Cortex of kidney (tissue), 1 donor: Measurements from ENCODE around the gene LCMT2.

Source experiments
- DNase-seq: peaks from one replicate; lab custom pipeline; 2025; lab: John Stamatoyannopoulos, UW

LCMT2 gene, protein sequence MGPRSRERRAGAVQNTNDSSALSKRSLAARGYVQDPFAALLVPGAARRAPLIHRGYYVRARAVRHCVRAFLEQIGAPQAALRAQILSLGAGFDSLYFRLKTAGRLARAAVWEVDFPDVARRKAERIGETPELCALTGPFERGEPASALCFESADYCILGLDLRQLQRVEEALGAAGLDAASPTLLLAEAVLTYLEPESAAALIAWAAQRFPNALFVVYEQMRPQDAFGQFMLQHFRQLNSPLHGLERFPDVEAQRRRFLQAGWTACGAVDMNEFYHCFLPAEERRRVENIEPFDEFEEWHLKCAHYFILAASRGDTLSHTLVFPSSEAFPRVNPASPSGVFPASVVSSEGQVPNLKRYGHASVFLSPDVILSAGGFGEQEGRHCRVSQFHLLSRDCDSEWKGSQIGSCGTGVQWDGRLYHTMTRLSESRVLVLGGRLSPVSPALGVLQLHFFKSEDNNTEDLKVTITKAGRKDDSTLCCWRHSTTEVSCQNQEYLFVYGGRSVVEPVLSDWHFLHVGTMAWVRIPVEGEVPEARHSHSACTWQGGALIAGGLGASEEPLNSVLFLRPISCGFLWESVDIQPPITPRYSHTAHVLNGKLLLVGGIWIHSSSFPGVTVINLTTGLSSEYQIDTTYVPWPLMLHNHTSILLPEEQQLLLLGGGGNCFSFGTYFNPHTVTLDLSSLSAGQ

GRCh38 chr15:43329960-43330779, at the start of gene LCMT2:
TSS of gene LCMT2 (minus strand) at chr15:43330573. CDS start at chr15:43330489, 84 bp downstream.
- DNase-seq, result peak; percentile 14

- no peak for DNase-seq
These were observed 48.2 kb upstream of the LCMT2 start for GRCh38 chr15:43378601-43379000.

- DNase-seq, result no peak
These were observed 45.8 kb upstream of the LCMT2 start for GRCh38 chr15:43376017-43376705.

DNA sequence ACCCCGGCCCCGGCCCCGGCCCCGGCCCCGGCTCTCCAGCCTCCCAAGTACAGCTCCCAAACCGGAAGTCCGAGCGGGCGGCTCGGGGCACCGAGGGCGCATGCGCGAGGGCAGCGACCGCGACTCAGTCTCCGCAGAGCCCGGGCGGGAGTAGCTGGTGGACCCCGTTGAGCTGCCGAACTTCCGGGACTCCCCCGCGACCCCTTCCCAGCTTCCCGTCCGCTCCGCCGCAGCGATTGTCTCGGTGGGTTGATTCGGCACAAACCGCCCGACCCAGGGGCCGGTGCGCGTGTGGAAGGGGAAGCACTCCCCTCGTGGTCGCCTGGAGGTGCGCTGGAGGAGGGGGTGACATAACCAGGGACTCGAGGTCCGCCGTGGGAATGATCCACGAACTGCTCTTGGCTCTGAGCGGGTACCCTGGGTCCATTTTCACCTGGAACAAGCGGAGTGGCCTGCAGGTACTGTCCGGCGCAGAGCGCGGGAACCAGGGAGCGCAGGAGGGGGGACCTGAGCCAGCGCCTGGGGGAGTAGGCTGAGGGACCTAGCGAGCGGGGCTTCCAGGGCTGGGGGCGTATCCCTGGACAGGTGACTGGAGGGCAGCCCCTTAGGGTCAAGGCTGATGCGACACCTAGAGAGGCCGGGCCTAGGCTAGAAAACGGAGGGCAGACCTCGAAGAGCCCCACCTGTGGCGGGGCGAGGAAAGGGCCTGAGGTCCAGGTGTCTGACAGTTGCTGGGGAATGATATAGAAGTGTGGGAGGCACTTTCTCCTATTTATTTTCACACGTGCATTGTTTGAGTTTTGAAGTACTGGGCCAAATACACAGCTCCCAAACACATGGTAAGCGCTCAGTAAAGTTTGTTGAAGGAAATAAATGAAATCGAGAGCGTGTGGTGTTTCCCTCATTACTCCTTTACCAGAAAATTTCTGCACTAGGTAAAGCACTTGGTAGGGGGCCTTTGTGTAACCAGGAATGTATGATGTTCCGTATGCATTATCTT, 40.9 kb upstream of the LCMT2 start, which contains the start of the genes TUBGCP4 and ZSCAN29:
TSS of gene TUBGCP4 (plus strand) at position 127 of the 1,000 bp plus-strand sequence. CDS start at position 381, 254 bp downstream.
TSS of gene ZSCAN29 (minus strand) at position 69 of the 1,000 bp plus-strand sequence. CDS start 1,130 bp downstream, outside the sequence.
- peak; percentile 30 for DNase-seq

- DNase-seq, result no peak
These were observed 40.1 kb upstream of the LCMT2 start for GRCh38 chr15:43370310-43370974.

DNA sequence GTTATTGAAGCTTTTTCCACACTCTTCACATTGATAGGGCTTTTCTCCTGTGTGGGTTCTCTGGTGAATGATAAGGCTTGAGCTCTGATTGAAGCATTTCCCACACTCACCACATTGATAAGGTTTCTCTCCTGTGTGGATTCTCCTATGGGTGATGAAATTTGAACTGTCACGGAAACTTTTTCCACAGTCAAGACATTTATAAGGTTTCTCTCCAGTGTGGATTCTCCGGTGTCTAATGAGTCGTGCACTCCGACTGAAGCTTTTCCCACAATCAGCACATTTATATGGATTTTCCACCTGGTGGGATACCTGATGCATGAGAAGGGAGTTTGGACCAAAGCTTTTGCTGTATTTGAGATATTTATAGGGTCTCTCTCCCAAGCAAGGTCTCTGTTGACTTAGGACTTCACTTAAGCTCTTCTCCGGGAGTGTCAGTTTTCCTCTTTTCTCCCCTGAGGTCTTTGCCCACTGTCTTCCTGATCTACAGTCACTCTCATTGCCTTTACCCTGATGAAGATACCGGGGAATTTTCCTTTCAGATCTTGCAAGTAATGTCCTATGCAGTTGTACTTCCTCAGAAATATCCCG, 31.0 kb upstream of the LCMT2 start:
- DNase-seq, result no peak

GRCh38 chr15:43360821-43361220, 30.4 kb upstream of the LCMT2 start:
- DNase-seq, result no peak

GRCh38 chr15:43352693-43353382, 22.5 kb upstream of the LCMT2 start:
- DNase-seq, result no peak

DNA sequence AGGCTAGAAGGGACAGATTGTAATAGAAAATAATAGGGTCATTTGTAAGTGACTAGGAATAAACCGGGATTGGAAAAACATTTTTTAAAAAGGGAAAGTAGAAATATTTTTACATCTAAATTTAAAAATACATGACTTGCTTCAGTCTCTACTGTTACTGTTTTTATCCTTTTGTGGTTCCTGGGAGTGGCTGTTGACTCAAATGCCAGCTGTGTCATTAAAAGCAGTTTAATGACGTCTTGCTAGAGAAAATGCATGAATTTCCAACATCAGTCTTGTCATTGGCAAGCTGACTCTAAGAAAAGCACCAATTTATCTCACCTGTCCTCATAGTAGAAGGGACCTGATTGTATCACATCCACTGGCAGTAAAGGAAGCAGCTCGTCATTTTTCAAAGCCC, 16.7 kb upstream of the LCMT2 start:
- no peak for DNase-seq

- DNase-seq, result no peak
These were observed 15.9 kb upstream of the LCMT2 start for GRCh38 chr15:43346305-43346704.

- no peak for DNase-seq
These were observed 361 bp upstream of the LCMT2 start for GRCh38 chr15:43330780-43331087.

DNA sequence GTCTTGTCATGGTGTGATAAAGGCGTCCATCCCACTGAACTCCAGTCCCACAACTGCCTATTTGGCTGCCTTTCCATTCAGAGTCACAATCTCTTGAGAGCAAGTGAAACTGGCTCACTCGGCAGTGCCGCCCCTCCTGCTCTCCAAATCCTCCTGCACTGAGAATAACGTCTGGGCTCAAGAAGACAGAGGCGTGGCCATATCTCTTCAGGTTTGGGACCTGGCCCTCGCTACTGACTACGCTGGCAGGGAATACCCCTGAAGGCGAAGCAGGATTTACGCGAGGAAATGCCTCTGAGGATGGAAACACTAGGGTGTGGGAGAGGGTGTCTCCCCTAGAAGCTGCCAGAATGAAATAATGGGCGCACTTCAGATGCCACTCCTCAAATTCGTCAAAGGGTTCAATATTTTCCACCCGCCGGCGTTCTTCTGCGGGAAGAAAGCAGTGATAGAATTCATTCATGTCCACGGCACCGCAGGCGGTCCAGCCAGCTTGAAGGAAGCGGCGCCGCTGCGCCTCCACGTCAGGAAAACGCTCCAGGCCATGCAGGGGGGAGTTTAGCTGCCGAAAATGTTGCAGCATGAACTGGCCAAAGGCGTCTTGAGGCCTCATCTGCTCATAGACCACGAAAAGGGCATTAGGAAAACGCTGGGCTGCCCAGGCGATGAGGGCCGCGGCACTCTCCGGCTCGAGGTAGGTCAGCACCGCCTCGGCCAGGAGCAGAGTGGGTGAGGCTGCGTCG, 985 bp downstream of the LCMT2 start:
- no peak for DNase-seq

- no peak for DNase-seq
These were observed 5.2 kb downstream of the LCMT2 start for GRCh38 chr15:43325039-43325684.

DNA sequence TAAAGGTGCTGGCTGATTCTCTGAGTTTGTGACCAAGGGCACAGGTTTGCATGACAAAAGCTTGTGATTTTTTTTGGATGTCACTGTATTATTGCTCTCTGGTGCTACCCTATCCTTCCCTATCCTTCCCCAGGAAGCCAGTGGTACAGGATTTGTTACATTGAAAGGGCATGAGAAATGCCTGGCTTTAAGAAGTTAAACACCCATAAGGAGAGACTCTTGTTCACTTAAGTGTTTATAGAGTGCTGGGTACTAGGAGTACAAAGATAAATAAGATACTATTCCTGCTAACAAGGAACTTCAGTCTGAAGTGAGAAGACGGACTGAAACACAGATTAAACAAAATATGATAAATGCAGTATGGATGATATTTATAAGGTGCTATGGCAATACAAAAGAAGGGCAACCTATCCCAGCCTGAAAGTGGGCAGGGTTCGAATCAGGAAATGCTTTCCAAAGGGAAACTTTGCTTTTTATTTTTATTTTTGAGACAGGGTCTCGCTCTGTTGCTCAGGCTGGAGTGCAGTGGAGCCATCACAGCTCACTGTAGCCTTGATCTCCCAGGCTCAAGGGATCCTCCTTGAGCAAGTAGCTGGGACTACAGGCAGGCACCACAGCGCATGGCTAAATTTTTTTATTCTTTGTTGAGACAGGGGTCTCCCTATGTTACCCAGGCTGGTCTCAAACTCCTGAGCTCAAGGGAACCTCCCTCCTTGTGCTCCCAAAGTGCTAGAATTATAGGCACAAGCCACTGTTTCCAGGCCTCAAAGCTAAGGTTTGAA, 11.2 kb downstream of the LCMT2 start:
- DNase-seq, result no peak

DNA sequence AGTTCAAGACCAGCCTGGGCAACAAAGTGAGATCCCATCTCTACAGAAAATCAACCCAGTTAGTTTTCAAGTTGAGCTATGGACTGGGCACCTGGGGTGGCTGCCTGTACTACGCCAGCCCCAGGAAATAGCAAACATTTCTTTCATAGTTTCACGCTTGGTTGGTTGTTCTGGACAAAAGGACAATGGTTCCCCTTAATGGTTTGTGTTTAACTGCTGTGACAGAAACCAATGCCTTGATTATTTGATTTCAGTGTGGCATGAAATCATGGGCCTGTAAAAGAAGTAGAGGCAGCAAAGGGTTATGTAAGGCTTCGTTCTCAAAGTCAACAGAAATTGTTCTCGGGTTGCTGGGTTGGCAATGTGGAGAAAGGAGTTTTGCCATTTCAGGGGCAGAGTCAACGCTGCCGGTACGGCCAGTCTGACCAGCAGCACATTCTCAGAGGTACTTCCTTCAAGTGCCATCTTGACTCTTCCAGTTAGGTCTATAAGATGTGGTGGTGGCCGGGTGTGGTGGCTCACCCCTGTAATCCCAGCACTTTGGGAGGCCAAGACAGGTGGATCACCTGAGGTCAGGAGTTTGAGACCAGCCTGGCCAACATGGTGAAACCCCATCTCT, 12.7 kb downstream of the LCMT2 start:
- DNase-seq, result no peak

- DNase-seq, result no peak
These were observed 13.4 kb downstream of the LCMT2 start for GRCh38 chr15:43316971-43317346.
